Fibroblast of lung (primary cell): Measurements from ENCODE around the gene ZNF618. TPM values are rescaled to one million over a fixed set of nuclear protein-coding genes. Genes with fewer than 3 reads are reported as not detected.

Experiments used
- DNase-seq, 2 donors: peaks; one replicate each; pipeline versions ENCODE4 v3.0.0 to v3.0.0-alpha.2; 2010; ENCODE audit warnings: low read depth in 2 of 2
- H2AFZ ChIP-seq: 2 replicates; pipeline ENCODE4 v1.5.1; 2012; ENCODE audit warnings: low read length, control low read depth, inconsistent platforms
- H3K27ac ChIP-seq: 2 replicates; pipeline ENCODE4 v1.5.1; 2011; ENCODE audit warnings: low read length, control low read depth; ENCODE audit not compliant: insufficient read depth
- H3K27me3 ChIP-seq: 2 replicates; pipeline ENCODE4 v1.5.1; 2011; ENCODE audit warnings: mild to moderate bottlenecking, low read length; ENCODE audit not compliant: control insufficient read depth, insufficient read depth
- H3K36me3 ChIP-seq: 2 replicates; pipeline ENCODE4 v1.5.1; 2011; ENCODE audit warnings: low read length; ENCODE audit not compliant: control insufficient read depth, insufficient read depth
- H3K4me1 ChIP-seq: 2 replicates; pipeline ENCODE4 v1.5.1; 2011; ENCODE audit warnings: low read length; ENCODE audit not compliant: control insufficient read depth, insufficient read depth; ENCODE audit errors: extremely low read depth
- H3K4me2 ChIP-seq: 2 replicates; pipeline ENCODE4 v1.5.1; 2011; ENCODE audit warnings: low read length, control low read depth; ENCODE audit not compliant: insufficient read depth; ENCODE audit errors: extremely low read depth
- H3K4me3 ChIP-seq, 4 experiments: fragments of 200-600 bp in 1 of 4; sonication (generic) in 1 of 4; replicated peaks in 1 of 4; 2 replicates each; pipeline ENCODE4 v1.5.1; 2011 to 2016; ENCODE audit warnings: low read length in 4 of 4, low read depth in 3 of 4, mild to moderate bottlenecking in 3 of 4, control low read depth in 2 of 4, inconsistent platforms in 1 of 4, mixed read lengths in 1 of 4; ENCODE audit not compliant: insufficient read depth in 1 of 4; ENCODE audit errors: control extremely low read depth in 1 of 4
- H3K79me2 ChIP-seq: 2 replicates; pipeline ENCODE4 v1.5.1; 2012; ENCODE audit warnings: mild to moderate bottlenecking, low read length, inconsistent platforms; ENCODE audit not compliant: control insufficient read depth, insufficient read depth
- H3K9ac ChIP-seq: 2 replicates; pipeline ENCODE4 v1.5.1; 2011; ENCODE audit warnings: mild to moderate bottlenecking, low read length, control low read depth; ENCODE audit not compliant: insufficient read depth
- H3K9me3 ChIP-seq: 2 replicates; pipeline ENCODE4 v1.5.1; 2012; ENCODE audit warnings: low read depth, low read length; ENCODE audit not compliant: control insufficient read depth, insufficient read depth
- H4K20me1 ChIP-seq: 2 replicates; pipeline ENCODE4 v1.5.1; 2011; ENCODE audit warnings: low read length; ENCODE audit not compliant: control insufficient read depth, insufficient read depth; ENCODE audit errors: extremely low read depth
- EZH2 ChIP-seq: IDR thresholded peaks from 2 replicates; pipeline ENCODE4 v1.5.1; 2012; ENCODE audit warnings: low read length, control low read depth, mild to moderate bottlenecking; ENCODE audit errors: missing control alignments
- polyA plus RNA-seq, 2 donors: library from polyadenylated mRNA; depleted of rRNA in 1 of 2; stranded (reverse) in 1 of 2; unstranded in 1 of 2; fragments of >200 nt; gene quantifications; 2 replicates each; pipeline ENCODE4 v1.2.1, GENCODE V29; 2011 to 2012; ENCODE audit warnings: missing spikeins in 1 of 2
- total RNA-seq: library from RNA; depleted of rRNA; stranded (reverse); fragments of >200 nt; gene quantifications from 2 replicates; pipeline ENCODE4 v1.2.1, GENCODE V29; 2014
- TF ChIP-seq, protein P1 (sequence below), 2 donors: IDR thresholded peaks in 1 of 2; conservative IDR thresholded peaks in 1 of 2; 1 replicate in 1 of 2; 2 replicates in 1 of 2; pipeline ENCODE4 v1.5.1; 2011 to 2012; ENCODE audit warnings: low read length in 2 of 2, control low read depth in 1 of 2, inconsistent platforms in 1 of 2, low read depth in 1 of 2, mild to moderate bottlenecking in 1 of 2

ZNF618 gene
- total and polyA plus RNA-seq, 2 donors (not counting 1 experiment from before 2014, with no cell fraction given) = 6.6 to 8.6 TPM

DNA sequence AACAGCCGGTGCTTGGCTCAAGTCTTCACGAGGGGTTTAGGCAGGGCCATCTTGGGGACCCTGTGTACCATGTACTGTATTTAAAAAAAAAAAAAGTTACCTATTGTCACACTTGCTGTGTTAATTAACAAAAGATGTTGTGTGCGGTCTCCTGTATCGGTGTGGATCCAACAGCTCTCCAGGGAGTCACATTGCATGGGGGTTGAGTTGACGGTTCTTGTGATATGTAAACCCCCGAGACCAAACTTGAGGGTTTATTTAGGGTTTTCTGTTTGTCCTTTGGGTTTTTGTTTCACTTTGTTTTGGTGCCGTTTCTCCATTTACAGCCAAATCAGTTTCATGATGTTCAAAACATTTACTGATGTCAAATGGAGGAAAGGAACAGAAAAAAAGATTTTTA, 179.8 kb downstream of the ZNF618 start:
- H2AFZ ChIP-seq = no peak overlapping the region
- H4K20me1 ChIP-seq = no peaks in the 10 kb centered on the region
- TF ChIP-seq, protein P1, sequence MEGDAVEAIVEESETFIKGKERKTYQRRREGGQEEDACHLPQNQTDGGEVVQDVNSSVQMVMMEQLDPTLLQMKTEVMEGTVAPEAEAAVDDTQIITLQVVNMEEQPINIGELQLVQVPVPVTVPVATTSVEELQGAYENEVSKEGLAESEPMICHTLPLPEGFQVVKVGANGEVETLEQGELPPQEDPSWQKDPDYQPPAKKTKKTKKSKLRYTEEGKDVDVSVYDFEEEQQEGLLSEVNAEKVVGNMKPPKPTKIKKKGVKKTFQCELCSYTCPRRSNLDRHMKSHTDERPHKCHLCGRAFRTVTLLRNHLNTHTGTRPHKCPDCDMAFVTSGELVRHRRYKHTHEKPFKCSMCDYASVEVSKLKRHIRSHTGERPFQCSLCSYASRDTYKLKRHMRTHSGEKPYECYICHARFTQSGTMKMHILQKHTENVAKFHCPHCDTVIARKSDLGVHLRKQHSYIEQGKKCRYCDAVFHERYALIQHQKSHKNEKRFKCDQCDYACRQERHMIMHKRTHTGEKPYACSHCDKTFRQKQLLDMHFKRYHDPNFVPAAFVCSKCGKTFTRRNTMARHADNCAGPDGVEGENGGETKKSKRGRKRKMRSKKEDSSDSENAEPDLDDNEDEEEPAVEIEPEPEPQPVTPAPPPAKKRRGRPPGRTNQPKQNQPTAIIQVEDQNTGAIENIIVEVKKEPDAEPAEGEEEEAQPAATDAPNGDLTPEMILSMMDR (conservative IDR thresholded peaks at IDR 0.05 in 1 of 2, IDR thresholded peaks at IDR 0.05 in 1 of 2; ENCODE audit: low read depth in 1 of 2, low read length in 2 of 2) = no peak
- no peak for TF ChIP-seq EZH2
- no peaks in the 10 kb centered on the region for H3K27me3 ChIP-seq
- H3K9ac ChIP-seq = no peak overlapping the region
- peaks cover 8% of the 10 kb centered on the region for H3K36me3 ChIP-seq
- H3K4me3 ChIP-seq = no peak overlapping the region
- H3K9me3 ChIP-seq = no peaks in the 10 kb centered on the region
- no peak overlapping the region for H3K4me2 ChIP-seq
- H3K27ac ChIP-seq = no peak overlapping the region
- no peak for DNase-seq
- H3K79me2 ChIP-seq = no peaks in the 10 kb centered on the region
- H3K4me1 ChIP-seq = no peaks in the 10 kb centered on the region

DNA sequence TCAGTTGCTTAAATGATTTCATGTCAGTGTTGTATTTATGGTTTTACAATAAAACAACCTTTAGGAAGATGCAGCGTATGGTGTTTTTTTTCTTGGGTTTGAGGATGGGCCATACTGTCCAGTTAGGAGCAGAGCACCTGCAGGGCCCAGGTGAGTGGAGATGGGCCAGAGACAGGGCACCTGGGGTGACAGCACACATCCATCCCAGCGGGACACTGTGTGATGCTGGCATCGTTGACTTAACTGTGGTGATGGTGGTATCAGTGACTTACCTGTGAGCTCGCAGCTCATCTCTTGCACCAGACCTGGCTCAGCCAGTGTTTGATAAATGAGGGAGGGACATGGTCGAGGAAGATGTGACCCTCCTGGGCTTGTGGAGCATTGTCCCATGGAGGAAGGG, 180.4 kb downstream of the ZNF618 start:
- H3K4me1 ChIP-seq = no peaks in the 10 kb centered on the region

DNA sequence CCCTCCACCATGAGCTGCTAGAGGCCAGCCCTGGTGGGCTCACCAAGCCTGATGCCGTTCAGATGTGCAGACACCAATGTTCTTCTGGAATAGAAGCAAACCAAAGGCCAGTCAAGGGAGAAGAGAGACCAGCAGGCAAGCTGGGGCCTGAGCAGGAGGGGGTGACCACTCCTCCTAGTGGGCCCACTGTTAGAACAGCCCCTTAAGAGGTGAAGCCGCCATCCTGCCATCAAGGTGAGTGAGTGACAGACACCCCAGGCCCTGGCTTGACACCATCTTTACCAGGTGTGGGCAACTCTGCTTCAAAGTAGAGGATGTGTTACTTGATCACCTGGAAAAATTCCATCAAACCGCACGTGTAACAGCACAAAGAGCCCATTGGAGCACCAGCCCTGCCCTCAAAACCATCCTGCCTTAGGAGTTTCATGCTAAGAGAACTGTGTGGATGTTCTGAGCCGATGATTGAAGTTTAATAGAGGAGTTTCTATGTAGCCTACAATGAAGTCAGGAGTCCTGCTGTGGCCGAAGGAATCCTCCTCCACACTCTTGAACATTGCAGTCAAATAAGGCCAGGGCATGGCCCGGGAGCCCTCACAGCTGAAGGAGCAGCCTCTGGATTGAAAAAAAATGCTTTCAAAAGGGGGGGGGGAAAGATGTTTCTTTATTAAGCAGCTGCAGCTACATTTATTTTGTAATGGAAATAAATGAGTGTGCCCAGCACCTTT, 181.2 kb downstream of the ZNF618 start:
- Histone ChIP-seq H3K27me3 (no peaks in the 10 kb centered on the region), H3K9ac (no peak overlapping the region), H3K4me1 (no peaks in the 10 kb centered on the region), H2AFZ (no peak overlapping the region), H3K79me2 (no peaks in the 10 kb centered on the region), H3K36me3 (no peaks in the 10 kb centered on the region), H4K20me1 (no peaks in the 10 kb centered on the region), H3K4me3 (no peak overlapping the region), H3K27ac (no peak overlapping the region), H3K9me3 (no peaks in the 10 kb centered on the region), H3K4me2 (no peak overlapping the region)
- no peak for DNase-seq
- TF ChIP-seq EZH2 = no peak
- TF ChIP-seq, protein P1 (conservative IDR thresholded peaks at IDR 0.05 in 1 of 2, IDR thresholded peaks at IDR 0.05 in 1 of 2; ENCODE audit: low read depth in 1 of 2, low read length in 2 of 2) = no peak

More for the DNA sequence above, 180.4 kb downstream of the ZNF618 start:
- Histone ChIP-seq H3K27me3 (no peaks in the 10 kb centered on the region), H3K79me2 (no peaks in the 10 kb centered on the region), H3K36me3 (peaks cover 6% of the 10 kb centered on the region), H3K4me2 (no peak overlapping the region), H3K4me3 (no peak overlapping the region), H3K27ac (no peak overlapping the region), H2AFZ (no peak overlapping the region), H3K9ac (no peak overlapping the region), H3K9me3 (no peaks in the 10 kb centered on the region), H4K20me1 (no peaks in the 10 kb centered on the region)
- TF ChIP-seq EZH2 = no peak
- TF ChIP-seq, protein P1 (conservative IDR thresholded peaks at IDR 0.05 in 1 of 2, IDR thresholded peaks at IDR 0.05 in 1 of 2; ENCODE audit: low read depth in 1 of 2, low read length in 2 of 2) = no peak
- DNase-seq = no peak
